A673 (cell line): Measurements from ENCODE around the gene RPL29. TPM values are rescaled to one million over a fixed set of nuclear protein-coding genes. Genes with fewer than 3 reads are reported as not detected.
"Not testable (repeated sequence)": the region's sequence is repeated elsewhere in the genome, so short reads cannot be mapped to it uniquely, and the experiment has no call there.

ENCODE experiments used
- BruUV-seq: library from RNA; stranded (reverse); fragments of 400-500 nt; replicated peaks from 2 replicates; lab custom pipeline; 2021; lab: Mats Ljungman, UMichigan
- CTCF ChIA-PET: fragments of 300-600 bp; sonication (Branson Sonifier 250); formaldehyde crosslinking; loops from one replicate; lab custom pipeline; 2022; ENCODE audit warnings: antibody characterized with exemption; lab: Charles Lee
- POLR2A ChIA-PET: fragments of 300-600 bp; sonication (Branson Sonifier 250); formaldehyde crosslinking; loops from one replicate; lab custom pipeline; 2022; ENCODE audit warnings: antibody characterized with exemption; ENCODE audit not compliant: low non-redundant PET; lab: Charles Lee
- DNase-seq: peaks from one replicate; pipeline ENCODE4 v3.0.0-alpha.2; 2015; ENCODE audit warnings: low spot score
- H3K27ac ChIP-seq: fragments of 200-600 bp; sonication (generic); 2 replicates; pipeline ENCODE4 v1.5.1; 2016; ENCODE audit warnings: mixed run types, low read depth, mild to moderate bottlenecking, mixed read lengths, antibody characterized with exemption, low read length; ENCODE audit not compliant: poor library complexity, severe bottlenecking
- H3K27me3 ChIP-seq: fragments of 200-600 bp; sonication (generic); replicated peaks from 2 replicates; pipeline ENCODE4 v1.6.1; 2017; ENCODE audit warnings: mixed run types, low read depth, mild to moderate bottlenecking, mixed read lengths, antibody characterized with exemption, low read length; ENCODE audit not compliant: insufficient read depth, poor library complexity
- H3K36me3 ChIP-seq: fragments of 200-600 bp; sonication (generic); 2 replicates; pipeline ENCODE4 v1.6.1; 2016; ENCODE audit warnings: mixed run types, mild to moderate bottlenecking, mixed read lengths, antibody characterized with exemption, low read length; ENCODE audit not compliant: insufficient read depth, poor library complexity, severe bottlenecking
- H3K4me1 ChIP-seq: fragments of 200-600 bp; sonication (generic); 2 replicates; pipeline ENCODE4 v1.6.1; 2017; ENCODE audit warnings: mixed run types, mild to moderate bottlenecking, mixed read lengths, antibody characterized with exemption, low read length; ENCODE audit not compliant: insufficient read depth, poor library complexity, severe bottlenecking
- H3K4me3 ChIP-seq: fragments of 200-600 bp; sonication (generic); 2 replicates; pipeline ENCODE4 v1.5.1; 2016; ENCODE audit warnings: low read depth, mixed run types, mild to moderate bottlenecking, mixed read lengths, low read length; ENCODE audit not compliant: poor library complexity, severe bottlenecking
- H3K9me3 ChIP-seq: fragments of 200-600 bp; sonication (generic); 2 replicates; pipeline ENCODE4 v1.6.1; 2016; ENCODE audit warnings: mixed run types, low read depth, mild to moderate bottlenecking, mixed read lengths, antibody characterized with exemption, low read length; ENCODE audit not compliant: poor library complexity, severe bottlenecking
- CTCF ChIP-seq: fragments of 300-800, 200-600 bp; sonication (generic); conservative IDR thresholded peaks from 2 replicates; pipeline ENCODE4 v1.5.1; 2017; ENCODE audit warnings: low read depth, mild to moderate bottlenecking, antibody characterized with exemption, low read length, moderate library complexity, mixed read lengths
- EZH2 ChIP-seq: fragments of 200-600 bp; sonication (generic); IDR thresholded peaks from 2 replicates; pipeline ENCODE4 v1.6.1; 2017; ENCODE audit warnings: borderline replicate concordance, low read depth, mild to moderate bottlenecking, mixed read lengths, antibody characterized with exemption, low read length; ENCODE audit not compliant: poor library complexity, severe bottlenecking
- intact Hi-C: fragments of 100-400 bp; cut with micrococcal nuclease; formaldehyde crosslinking; loops from one replicate; pipeline ENCODE4 v1.10.0; 2022; ENCODE audit not compliant: unreplicated experiment
- total RNA-seq: library from RNA; stranded (reverse); gene quantifications from 2 replicates; pipeline ENCODE4 v1.2.3, GENCODE V29; 2021

The RPL29 gene
- total RNA-seq, 1 experiment from 2014 or later = 624 TPM

- no TSS peak for BruUV-seq
- H3K27me3 ChIP-seq = no peaks in the 10 kb centered on the region
- H3K36me3 ChIP-seq = peaks cover 32% of the 10 kb centered on the region
- intact Hi-C loops = no loop called here
- ChIA-PET CTCF (no interaction called here), POLR2A (no interaction called here)
- H3K27ac ChIP-seq = peak overlapping the region; percentile 94
- TF ChIP-seq EZH2 (no peak), CTCF (no peak)
- H3K4me1 ChIP-seq = peaks cover 8% of the 10 kb centered on the region
- H3K4me3 ChIP-seq = peak overlapping the region; percentile 93
- DNase-seq = no peak
- H3K9me3 ChIP-seq = no peaks in the 10 kb centered on the region
Observed at GRCh38 chr3:51994530-51994929, 1.2 kb downstream of the RPL29 start.

DNA sequence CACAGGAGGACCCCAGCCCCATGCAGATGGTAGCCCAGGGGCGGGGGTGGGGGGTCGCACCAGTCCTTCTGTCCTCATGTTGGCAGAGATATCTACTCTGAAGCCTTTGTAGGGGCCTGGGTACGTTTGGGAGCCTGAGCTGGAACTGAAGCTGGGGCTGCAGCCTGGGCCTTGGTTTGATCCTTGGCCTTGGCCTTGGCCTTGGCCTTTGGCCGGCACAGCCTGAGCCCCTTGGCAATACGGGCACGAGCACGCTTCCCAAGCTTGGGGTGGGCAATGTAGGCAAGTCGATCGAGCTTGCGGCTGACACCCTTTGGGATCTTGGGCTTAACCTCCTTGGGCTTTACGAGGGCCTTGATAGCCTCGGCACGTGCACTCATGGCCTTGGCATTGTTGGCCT is 2.0 kb downstream of the RPL29 start:
- H3K9me3 ChIP-seq, H3K27ac ChIP-seq, H3K4me3 ChIP-seq, DNase-seq, H3K4me1 ChIP-seq, BruUV-seq, intact Hi-C loops, POLR2A ChIA-PET, CTCF ChIA-PET, H3K27me3 ChIP-seq: not testable (repeated sequence)
- H3K36me3 ChIP-seq = peaks cover 32% of the 10 kb centered on the region

DNA sequence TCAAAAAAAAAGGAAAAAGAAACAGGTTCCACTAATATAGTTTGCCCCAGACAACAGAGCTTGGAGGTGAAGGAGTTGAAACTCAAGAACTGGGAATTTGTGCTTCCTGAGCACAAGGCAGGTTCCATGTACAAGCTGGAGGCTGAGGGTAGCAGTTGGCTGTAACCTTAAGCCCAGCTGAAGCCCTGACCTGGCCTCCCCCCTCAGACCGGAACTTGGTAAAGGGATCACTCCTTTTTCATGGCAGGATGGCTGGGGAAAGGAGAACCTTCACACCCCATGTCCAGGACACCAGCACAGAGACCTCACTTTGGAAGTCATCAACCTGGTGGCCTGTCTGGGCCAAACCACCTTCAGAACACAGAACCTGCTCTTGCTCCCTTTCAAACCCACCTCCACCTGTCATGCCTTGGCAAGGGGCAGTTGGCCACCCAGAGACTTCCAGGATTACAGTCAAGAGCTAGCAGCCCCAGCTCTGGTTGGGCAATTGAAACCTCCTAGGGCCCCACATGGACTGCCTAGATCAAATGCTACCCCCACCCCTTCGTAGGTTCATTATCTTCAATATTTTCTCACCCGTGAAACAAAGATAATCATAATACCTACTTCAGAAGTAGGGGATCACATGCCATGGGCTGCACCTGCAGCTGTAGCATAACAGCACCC is 3.5 kb downstream of the RPL29 start:
- CTCF ChIA-PET = interaction anchor here (1.1 kb wide), 1 partner anchor 51 kb away, joined by 3 read pairs; the partner anchor contains the start of gene RRP9
- no peak overlapping the region for H3K27ac ChIP-seq
- BruUV-seq = TSS peak; percentile 89

DNA sequence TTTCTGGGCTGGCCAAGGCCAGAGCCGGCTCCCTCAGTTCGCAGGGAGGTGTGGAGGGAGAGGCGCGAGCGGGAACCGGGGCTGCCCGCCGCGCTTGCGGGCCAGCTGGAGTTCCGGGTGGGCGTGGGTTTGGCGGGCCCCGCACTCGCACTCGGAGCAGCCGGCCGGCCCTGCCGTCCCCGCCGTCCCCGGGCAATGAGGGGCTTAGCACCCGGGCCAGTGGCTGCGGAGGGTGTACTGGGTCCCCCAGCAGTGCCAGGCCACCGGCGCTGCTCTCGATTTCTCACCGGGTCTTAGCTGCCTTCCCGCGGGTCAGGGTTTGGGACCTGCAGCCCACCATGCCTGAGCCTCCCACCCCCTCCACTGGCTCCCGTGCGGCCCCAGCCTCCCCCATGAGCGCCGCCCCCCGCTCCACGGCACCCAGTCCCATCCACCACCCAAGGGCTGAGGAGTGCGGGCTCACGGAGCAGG is 5.2 kb downstream of the RPL29 start:
- POLR2A ChIA-PET = interaction anchor here (0.6 kb wide), 1 partner anchor 24 kb away, joined by 3 read pairs; no protein-coding TSS in a partner anchor
- BruUV-seq, DNase-seq, H3K27ac ChIP-seq, H3K27me3 ChIP-seq, H3K9me3 ChIP-seq, intact Hi-C loops, H3K4me3 ChIP-seq, CTCF ChIA-PET, H3K4me1 ChIP-seq: not testable (repeated sequence)
- H3K36me3 ChIP-seq = peaks cover 32% of the 10 kb centered on the region

More for the DNA sequence above, 3.5 kb downstream of the RPL29 start:
- H3K4me1 ChIP-seq = peaks cover 8% of the 10 kb centered on the region
- TF ChIP-seq CTCF (no peak), EZH2 (no peak)
- DNase-seq = no peak
- intact Hi-C loops = no loop called here
- POLR2A ChIA-PET = no interaction called here
- peaks cover 32% of the 10 kb centered on the region for H3K36me3 ChIP-seq
- H3K27me3 ChIP-seq = no peaks in the 10 kb centered on the region
- H3K9me3 ChIP-seq = no peaks in the 10 kb centered on the region
- H3K4me3 ChIP-seq = no peak overlapping the region
